ENCODE results near the gene MAP4K2.

MAP4K2 gene

DNA sequence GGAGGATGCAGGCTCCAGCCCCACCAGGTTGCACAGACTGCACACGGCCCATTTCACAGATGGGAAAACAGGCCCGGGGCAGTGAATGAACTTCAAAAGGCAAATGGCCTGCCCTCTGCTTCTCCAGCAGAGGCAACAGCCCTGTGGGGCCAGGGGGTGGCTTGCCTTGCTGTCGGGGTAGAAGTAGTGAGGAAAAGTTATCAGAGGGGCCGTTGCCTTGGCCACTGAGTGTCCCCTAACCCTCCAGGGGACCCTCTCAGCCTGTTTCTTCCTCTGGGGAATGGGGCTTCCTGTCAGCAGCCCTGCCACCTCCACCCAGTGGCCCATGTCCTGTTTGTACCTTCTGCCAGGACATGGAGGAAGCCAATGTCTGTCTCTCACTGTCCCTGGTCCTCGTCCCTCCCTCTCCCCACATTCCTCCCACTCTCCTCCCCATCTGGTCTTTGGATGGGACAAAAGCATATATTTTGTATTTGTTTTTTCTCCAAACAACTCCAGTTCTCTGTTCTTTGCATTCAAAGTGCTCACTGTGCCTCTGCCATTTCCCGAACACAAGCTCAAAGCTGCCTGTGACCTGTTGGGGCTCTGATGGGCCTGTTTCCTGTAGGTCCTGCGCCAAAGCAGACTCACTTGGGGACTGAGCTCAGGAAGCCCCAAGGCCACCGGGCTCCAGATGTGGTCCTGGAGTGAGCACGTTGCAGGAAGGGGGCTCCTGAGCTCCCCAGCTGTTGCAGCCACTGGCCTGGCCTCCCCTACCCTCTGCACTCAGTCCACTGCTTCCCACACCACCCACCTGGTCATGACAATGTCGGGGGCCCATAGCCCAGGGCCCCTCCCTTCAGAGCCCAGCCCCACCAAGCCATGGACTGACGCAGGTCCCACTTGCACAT, 9.5 kb downstream of the MAP4K2 start:
- H3K36me3 ChIP-seq (ENCODE audit: control insufficient read depth, low read depth, low read length) = peaks cover 4% of the 10 kb centered on the region
- H3K27me3 ChIP-seq (ENCODE audit: control insufficient read depth, insufficient read depth, low read length) = no peaks in the 10 kb centered on the region
- no peak overlapping the region for H3K27ac ChIP-seq (ENCODE audit: low read length)
- H3K4me1 ChIP-seq (ENCODE audit: control insufficient read depth, low read depth, low read length) = no peaks in the 10 kb centered on the region
- no peaks in the 10 kb centered on the region for H3K9me3 ChIP-seq (ENCODE audit: control insufficient read depth, low read depth, low read length)
- no peak overlapping the region for H3K4me3 ChIP-seq (ENCODE audit: low read length)
- no peak overlapping the region for H3K9ac ChIP-seq (ENCODE audit: low read length)

DNA sequence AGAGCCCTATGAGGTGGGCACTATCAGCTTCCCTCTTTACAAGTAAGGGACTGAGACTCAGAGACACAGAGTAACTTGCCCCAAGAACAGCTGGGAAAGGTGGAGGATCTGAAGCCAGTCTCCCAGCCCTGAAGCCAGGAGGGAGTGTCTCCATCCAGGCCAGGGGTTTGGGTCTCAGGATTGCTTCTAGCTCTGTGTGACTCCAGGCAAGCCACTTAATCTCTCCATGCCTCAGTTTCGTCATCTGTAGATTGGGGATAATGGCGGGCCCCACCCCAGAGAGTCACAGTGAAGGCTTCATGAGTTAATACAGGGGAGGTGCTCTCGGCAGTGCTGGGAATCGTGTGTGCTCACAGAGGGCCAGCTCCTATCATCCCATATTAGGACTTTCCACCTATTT, 10.5 kb downstream of the MAP4K2 start:
- Histone ChIP-seq H3K4me1 (ENCODE audit: control insufficient read depth, low read depth, low read length) (no peaks in the 10 kb centered on the region), H3K27me3 (ENCODE audit: control insufficient read depth, insufficient read depth, low read length) (no peaks in the 10 kb centered on the region), H3K36me3 (ENCODE audit: control insufficient read depth, low read depth, low read length) (peaks cover 4% of the 10 kb centered on the region), H3K9ac (ENCODE audit: low read length) (no peak overlapping the region), H3K4me3 (ENCODE audit: low read length) (no peak overlapping the region), H3K9me3 (ENCODE audit: control insufficient read depth, low read depth, low read length) (no peaks in the 10 kb centered on the region), H3K27ac (ENCODE audit: low read length) (no peak overlapping the region)

DNA sequence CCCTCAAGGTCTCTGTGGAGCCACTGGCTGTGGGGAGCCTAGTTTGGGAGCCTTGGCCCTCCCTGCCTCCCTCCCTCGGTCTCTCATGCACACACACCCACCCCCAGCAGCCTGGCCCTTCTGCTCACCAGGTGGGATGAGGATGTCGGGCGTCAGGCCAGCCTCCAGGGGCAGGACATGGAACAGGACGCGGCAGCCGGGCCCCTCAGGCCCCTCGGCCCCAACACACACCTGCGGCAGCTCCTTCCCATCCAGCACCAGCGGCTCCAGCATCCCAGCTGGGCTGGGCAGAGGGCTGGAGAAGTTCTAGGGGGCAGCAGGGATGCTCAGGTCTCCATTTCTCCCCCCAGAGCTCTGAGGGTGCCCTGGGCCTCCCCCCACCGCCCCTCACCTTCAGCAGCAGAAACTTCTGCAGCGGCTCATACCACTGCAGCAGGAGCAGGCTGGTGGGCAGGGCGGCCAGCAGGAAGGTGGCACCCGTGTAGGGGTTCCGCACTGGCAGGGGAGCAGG, 11.2 kb downstream of the MAP4K2 start:
- Histone ChIP-seq H3K36me3 (ENCODE audit: control insufficient read depth, low read depth, low read length) (peaks cover 4% of the 10 kb centered on the region), H3K27me3 (ENCODE audit: control insufficient read depth, insufficient read depth, low read length) (no peaks in the 10 kb centered on the region), H3K27ac (ENCODE audit: low read length) (no peak overlapping the region), H3K4me1 (ENCODE audit: control insufficient read depth, low read depth, low read length) (no peaks in the 10 kb centered on the region), H3K9me3 (ENCODE audit: control insufficient read depth, low read depth, low read length) (no peaks in the 10 kb centered on the region), H3K4me3 (ENCODE audit: low read length) (no peak overlapping the region), H3K9ac (ENCODE audit: low read length) (no peak overlapping the region)

DNA sequence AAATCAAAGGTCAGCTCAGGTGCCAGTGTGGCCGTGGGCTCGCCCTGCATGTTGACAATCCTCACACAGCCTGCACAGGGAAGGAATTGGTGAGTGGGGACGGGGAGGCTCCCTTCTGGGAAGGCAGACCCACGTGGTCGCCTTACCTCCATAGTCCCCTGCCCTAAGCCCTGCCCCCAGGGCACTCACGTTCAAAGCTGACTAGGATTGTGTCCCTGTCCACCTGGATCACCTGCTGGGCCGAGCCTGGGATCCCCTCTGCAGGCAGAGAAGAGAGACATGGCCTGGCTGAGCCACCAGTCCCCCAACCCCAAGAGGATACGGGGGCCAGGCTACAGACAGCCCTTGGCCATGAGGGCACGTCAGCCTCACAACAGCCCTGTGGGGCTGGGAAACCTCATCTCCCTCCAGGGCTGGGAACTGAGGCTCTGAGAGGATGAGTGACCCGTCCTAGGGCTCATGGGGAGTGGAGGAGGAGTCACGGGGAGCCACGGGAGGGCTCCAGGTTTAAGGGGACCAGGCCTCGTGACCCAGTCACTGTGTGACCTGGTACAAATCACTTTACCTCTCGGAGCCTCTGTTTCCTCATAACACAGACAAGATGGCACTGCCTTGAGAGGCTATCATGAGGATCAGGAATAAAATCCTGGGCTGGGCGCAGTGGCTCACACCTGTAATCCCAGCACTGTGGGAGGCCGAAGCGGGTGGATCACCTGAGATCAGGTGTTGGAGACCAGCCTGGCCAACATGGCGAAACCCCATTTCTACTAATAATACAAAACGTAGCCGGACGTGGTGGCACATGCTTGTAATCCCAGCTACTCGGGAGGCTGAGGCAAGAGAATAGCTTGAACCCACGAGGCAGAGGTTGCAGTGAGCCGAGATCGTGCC, 12.6 kb downstream of the MAP4K2 start:
- Histone ChIP-seq H3K27me3 (ENCODE audit: control insufficient read depth, insufficient read depth, low read length) (no peaks in the 10 kb centered on the region), H3K4me1 (ENCODE audit: control insufficient read depth, low read depth, low read length) (no peaks in the 10 kb centered on the region), H3K4me3 (ENCODE audit: low read length) (no peak overlapping the region), H3K9me3 (ENCODE audit: control insufficient read depth, low read depth, low read length) (no peaks in the 10 kb centered on the region), H3K36me3 (ENCODE audit: control insufficient read depth, low read depth, low read length) (no peaks in the 10 kb centered on the region), H3K27ac (ENCODE audit: low read length) (no peak overlapping the region), H3K9ac (ENCODE audit: low read length) (no peak overlapping the region)

DNA sequence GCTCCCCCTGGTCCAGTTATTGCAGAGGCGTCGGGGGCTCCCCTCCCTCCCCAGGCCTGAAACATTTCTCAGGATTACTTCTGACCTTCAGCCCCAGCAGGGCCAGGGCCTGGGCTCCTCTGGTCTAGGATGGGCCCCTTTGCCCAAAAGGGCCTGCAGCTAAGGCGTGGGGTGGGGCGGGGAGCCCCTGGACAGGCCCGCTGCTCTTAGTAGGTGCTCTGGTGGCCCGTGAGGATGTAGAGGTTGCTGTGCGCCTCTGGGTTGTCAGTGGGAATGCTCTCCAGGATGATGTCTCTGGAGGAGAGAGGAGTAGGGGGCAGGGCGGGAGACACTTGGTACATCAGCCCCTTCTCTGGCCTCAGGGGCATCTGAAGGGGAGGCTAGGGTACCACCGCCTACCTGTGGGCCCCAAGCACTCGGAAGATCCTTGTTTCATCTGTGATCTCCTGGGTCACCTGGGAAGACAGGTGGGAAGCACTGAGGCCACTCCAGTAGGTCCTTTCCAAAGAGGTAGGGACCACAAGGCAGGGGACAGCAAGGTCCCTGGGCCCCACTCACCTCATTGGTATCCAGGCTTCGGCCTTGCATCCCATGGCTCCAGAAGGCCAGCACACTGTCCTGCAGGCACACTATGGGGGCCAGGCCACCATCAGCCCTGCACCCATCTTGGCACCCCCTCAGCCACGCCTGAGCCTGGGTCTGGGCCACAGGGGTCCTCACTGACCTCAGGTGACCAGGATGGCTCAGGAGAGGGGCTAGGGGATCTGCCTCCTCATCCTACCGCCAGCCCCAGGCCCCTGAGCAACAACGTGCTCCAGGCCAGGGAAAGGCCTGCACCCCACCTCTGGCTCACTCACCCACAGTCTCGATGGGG, 13.4 kb downstream of the MAP4K2 start:
- H3K36me3 ChIP-seq (ENCODE audit: control insufficient read depth, low read depth, low read length) = no peaks in the 10 kb centered on the region
- no peaks in the 10 kb centered on the region for H3K9me3 ChIP-seq (ENCODE audit: control insufficient read depth, low read depth, low read length)
- no peak overlapping the region for H3K9ac ChIP-seq (ENCODE audit: low read length)

DNA sequence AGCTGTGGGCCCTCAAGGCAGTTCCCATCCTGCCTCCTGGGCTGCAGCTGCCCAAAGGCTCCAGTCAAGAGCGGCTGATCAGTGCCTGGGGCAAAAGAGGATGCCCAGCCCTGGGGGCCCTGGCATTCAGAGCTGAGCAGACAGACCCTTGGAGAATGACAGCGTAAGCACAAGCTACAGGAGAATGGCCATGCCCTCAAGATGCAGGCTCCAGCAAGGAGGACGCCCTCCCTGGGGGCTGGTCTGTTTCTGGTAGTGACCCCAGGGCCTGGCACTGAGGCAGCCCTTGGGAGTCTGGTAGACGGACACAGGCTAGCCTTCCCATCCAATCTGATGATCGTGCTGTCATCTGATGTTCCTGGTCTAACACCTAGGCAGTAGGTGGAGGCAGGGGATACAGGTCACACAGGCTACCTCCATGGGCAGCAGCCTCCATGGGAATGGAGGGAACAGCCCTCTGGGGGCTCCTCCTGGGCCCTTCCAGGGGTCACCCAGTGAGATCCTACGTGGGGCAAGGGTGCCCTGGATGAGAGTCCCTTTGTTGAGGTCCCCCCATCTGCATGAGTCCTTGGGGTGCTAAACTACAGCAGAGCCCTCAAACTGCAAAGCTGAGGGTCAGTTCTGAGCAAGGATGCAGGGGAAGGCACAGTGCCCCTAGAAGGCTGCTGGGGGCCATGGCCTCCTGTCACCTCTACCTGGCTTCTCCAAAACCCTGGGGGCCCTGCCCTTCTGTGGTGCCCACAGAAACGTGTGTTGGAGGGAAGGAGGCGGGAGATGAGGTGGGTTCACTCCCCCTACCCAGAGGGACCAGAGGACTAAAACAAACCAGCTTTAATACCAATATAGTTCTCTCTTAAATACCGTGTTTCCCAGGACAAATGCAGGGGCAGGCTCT, 14.4 kb downstream of the MAP4K2 start:
- Histone ChIP-seq H3K9me3 (ENCODE audit: control insufficient read depth, low read depth, low read length) (no peaks in the 10 kb centered on the region), H3K27ac (ENCODE audit: low read length) (no peak overlapping the region), H3K27me3 (ENCODE audit: control insufficient read depth, insufficient read depth, low read length) (no peaks in the 10 kb centered on the region), H3K36me3 (ENCODE audit: control insufficient read depth, low read depth, low read length) (no peaks in the 10 kb centered on the region), H3K4me3 (ENCODE audit: low read length) (no peak overlapping the region), H3K9ac (ENCODE audit: low read length) (no peak overlapping the region), H3K4me1 (ENCODE audit: control insufficient read depth, low read depth, low read length) (no peaks in the 10 kb centered on the region)

More for the DNA sequence above, 13.4 kb downstream of the MAP4K2 start:
- Histone ChIP-seq H3K27ac (ENCODE audit: low read length) (no peak overlapping the region), H3K27me3 (ENCODE audit: control insufficient read depth, insufficient read depth, low read length) (no peaks in the 10 kb centered on the region), H3K4me1 (ENCODE audit: control insufficient read depth, low read depth, low read length) (no peaks in the 10 kb centered on the region), H3K4me3 (ENCODE audit: low read length) (no peak overlapping the region)

DNA sequence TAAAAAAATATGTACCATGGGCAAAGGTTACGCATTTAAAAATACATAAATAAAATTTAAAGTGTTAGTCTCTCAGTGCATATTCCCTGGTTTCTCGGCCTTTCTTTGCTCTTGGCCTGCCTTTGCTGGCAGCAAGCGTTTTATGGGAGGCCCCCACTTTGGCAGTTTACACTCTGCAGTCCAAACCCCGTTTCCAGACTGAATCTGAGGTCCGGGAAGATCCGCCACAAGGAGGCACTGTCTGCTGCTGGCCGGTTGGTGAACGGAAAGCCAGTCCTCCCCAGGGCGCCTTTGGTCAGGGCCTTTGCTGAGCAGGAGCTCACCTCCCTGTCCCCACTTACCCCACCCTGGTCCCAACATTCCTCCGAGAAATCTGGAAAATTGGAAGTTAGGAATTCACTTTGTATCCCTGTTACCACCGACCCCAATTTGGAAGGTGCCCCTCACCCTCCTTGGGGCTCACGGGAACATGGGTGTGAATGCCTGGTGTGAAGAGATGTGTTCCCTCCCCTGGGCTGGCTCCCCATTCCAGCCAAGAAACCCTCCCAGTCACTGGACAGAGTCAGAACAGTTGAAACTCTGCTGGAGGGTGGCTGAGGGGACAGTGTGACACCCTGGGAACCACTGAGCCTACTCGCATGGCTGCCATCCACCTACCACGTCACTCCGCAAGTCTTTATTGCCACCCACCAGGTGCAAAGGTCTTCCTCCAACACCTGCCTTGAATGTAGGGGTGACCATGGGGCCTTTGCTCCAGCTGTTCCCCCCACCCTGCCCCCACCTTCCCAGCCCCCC, 15.3 kb downstream of the MAP4K2 start:
- H3K4me1 ChIP-seq (ENCODE audit: control insufficient read depth, low read depth, low read length) = no peaks in the 10 kb centered on the region

DNA sequence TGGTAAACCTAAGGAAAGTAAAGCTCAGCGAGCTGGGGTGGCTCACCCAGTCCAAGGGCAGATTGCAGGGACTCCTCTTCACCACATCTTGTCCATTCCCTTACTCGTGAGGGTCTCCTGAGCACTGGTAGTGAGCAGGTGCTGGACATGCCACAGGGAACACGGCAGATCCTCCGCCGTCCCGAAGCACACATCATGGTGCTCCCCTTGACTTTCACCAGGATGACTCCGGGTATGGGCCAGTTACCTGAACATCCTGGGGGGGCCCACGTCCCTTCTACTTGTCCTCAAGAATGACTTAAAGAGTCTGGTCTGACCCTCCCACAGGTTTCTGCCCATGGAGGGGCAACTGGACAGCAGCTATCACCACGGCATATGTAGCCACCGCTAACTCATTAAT, 16.7 kb downstream of the MAP4K2 start:
- Histone ChIP-seq H3K27me3 (ENCODE audit: control insufficient read depth, insufficient read depth, low read length) (no peaks in the 10 kb centered on the region), H3K9me3 (ENCODE audit: control insufficient read depth, low read depth, low read length) (no peaks in the 10 kb centered on the region), H3K9ac (ENCODE audit: low read length) (no peak overlapping the region), H3K27ac (ENCODE audit: low read length) (no peak overlapping the region), H3K36me3 (ENCODE audit: control insufficient read depth, low read depth, low read length) (no peaks in the 10 kb centered on the region), H3K4me1 (ENCODE audit: control insufficient read depth, low read depth, low read length) (no peaks in the 10 kb centered on the region), H3K4me3 (ENCODE audit: low read length) (no peak overlapping the region)

More for the DNA sequence above, 15.3 kb downstream of the MAP4K2 start:
- Histone ChIP-seq H3K4me3 (ENCODE audit: low read length) (no peak overlapping the region), H3K36me3 (ENCODE audit: control insufficient read depth, low read depth, low read length) (no peaks in the 10 kb centered on the region), H3K9me3 (ENCODE audit: control insufficient read depth, low read depth, low read length) (no peaks in the 10 kb centered on the region), H3K9ac (ENCODE audit: low read length) (no peak overlapping the region), H3K27me3 (ENCODE audit: control insufficient read depth, insufficient read depth, low read length) (no peaks in the 10 kb centered on the region), H3K27ac (ENCODE audit: low read length) (no peak overlapping the region)

DNA sequence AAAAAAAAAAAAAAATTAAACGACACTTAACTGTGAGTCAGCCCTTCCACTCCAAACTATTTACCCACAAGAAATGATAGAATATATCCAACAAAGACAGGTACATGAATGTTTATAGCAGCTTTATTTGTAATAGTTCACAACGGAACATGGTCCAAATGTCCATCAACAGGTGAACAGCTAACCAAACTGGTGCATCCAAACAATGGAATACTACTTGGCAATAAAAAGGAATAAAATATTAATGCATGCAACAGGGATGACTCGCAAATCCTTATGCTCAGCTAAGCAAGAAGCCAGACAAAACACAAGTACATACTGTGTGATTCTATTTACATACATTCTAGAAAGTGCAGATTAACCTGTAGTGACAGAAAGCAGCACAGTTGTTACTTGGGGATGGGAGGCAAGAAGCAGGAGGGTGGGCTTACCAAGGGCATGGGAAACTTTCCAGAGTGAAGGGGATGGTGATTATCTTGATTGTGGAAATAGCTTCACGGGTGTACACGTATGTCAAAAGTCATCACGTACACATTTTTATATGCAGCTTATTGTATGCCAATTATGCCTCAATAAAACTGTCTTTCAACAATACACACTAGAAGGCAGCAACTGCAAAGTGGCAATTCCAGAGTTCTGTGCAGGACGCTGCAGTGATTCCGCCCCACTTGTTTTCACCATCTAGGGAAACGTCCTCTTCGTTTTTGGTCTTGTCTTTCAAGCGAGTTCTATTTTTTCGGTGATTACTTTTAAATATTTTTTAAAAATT, 18.0 kb downstream of the MAP4K2 start:
- Histone ChIP-seq H3K9me3 (ENCODE audit: control insufficient read depth, low read depth, low read length) (no peaks in the 10 kb centered on the region), H3K9ac (ENCODE audit: low read length) (no peak overlapping the region), H3K36me3 (ENCODE audit: control insufficient read depth, low read depth, low read length) (no peaks in the 10 kb centered on the region), H3K4me3 (ENCODE audit: low read length) (no peak overlapping the region), H3K4me1 (ENCODE audit: control insufficient read depth, low read depth, low read length) (no peaks in the 10 kb centered on the region), H3K27ac (ENCODE audit: low read length) (no peak overlapping the region), H3K27me3 (ENCODE audit: control insufficient read depth, insufficient read depth, low read length) (no peaks in the 10 kb centered on the region)

Measured in iPS-18a (cell line).